CD4-positive, alpha-beta T cell treated with Interleukin-4 for 1 hour (primary cell): ENCODE measurements around the gene EXOC4.

Experiments
- DNase-seq, 2 donors: peaks; one replicate each; pipeline ENCODE4 v3.0.0-alpha.2; 2020 to 2022

The EXOC4 gene

GRCh38 chr7:133916621-133917020 lies 663.7 kb downstream of the EXOC4 start:
- DNase-seq, result no peak

- no peak for DNase-seq
Measured at GRCh38 chr7:133919810-133920209, 666.9 kb downstream of the EXOC4 start.

DNA sequence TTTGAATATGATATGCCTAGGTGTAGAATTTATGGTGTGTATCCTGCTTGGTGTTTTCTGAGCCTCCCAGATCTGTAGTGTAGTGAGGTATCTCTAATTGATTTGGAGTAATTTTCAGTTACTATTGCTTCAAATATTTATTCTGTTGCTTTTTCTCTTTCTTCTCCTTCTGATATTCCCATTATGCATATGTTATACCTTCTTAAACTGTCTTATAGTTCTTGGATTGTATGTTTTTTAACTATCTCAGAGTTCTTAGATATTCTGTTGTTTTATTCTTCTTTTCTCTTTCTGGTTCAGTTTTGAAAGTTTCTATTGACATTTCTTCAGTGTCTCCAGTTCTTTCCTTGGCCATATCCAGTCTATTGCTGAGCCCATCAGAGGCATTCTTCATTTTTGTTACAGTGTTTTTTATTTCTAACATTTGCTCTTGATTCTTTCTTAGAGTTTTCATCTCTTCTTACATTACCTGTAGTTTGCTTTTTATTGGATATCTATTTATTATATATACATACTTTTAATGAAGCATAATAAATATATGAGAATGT lies 668.8 kb downstream of the EXOC4 start:
- DNase-seq, result no peak

GRCh38 chr7:133923974-133924373 lies 671.1 kb downstream of the EXOC4 start:
- no peak for DNase-seq

DNA sequence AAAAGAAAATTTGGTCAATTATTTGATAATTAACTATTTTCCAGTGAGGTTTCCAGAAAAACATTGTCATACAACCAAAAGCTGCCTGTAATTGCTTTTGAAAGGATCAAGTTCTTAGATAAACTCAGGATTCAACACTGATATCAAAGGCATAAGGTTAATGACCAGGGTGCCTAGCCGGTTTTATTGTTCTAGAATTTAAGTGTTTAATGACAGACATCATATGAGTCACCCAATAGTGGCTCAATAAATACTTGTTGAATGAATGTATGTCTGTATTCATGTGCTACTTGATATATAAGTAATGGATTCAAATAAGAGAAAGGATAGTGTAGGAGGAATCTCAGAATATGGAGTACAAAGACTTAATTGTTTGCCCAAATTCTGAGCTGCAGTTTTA lies 678.2 kb downstream of the EXOC4 start:
- no peak for DNase-seq

DNA sequence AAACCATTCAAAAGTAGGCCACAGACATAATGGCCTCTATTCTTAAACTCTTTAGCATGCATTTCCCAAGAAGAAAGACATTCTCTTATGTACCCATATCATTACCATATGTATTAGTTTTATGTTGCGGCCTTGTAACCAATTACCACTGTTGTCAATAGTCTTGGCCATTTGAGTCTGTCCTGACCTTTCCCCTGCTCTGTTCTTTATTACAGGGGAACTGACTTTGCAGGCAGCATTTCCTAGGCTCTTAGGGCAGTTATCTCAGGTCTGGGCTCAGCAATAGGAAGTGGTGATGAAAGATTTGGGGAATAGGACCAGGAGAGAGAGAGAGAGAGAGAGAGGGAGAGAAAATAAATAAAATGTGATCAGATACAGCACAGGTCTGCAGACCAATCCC lies 679.7 kb downstream of the EXOC4 start:
- DNase-seq, result no peak

GRCh38 chr7:133934262-133934976 lies 681.5 kb downstream of the EXOC4 start:
- no peak for DNase-seq

DNA sequence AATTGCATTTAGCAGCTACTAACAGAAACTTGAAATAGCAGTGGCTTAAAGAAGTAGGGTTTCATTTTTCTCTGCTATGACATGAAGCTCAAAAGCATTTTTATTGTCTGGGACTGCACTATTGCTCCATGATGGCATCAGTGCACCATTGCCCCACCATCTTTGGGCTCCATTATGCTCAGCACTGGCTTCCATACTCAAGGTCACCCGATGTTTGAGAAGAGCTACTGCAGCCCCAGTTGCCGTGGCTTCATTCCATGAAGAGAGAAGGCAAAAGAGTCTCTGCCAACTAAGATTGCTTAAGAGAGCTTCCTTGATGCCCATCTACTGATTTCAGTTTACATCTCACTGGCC lies 682.1 kb downstream of the EXOC4 start:
- no peak for DNase-seq

- DNase-seq, result no peak
Measured at GRCh38 chr7:133936074-133936473, 683.2 kb downstream of the EXOC4 start.

DNA sequence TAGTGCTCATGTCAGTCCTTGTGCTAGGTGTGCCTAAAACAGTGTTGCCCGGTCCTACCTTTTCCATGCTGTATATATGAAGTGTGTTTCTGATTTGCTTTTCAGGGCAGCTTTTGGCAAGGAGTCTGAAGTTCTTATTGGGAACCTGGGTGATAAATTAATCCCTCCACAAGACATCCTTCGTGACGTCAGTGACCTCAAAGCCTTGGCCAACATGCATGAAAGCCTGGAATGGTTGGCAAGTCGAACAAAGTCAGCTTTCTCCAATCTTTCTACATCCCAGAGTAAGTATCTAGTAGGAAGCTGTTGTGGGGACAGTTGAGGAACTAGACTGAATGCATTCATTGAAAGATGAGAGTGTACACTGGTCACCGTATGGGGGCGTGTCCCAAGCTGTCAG lies 684.9 kb downstream of the EXOC4 start:
- no peak for DNase-seq

- no peak for DNase-seq
Measured at GRCh38 chr7:133940368-133940767, 687.5 kb downstream of the EXOC4 start.

GRCh38 chr7:133941496-133941895 lies 688.6 kb downstream of the EXOC4 start:
- no peak for DNase-seq

GRCh38 chr7:133945497-133945896 lies 692.6 kb downstream of the EXOC4 start:
- no peak for DNase-seq

GRCh38 chr7:133947458-133948254 lies 694.8 kb downstream of the EXOC4 start:
- no peak for DNase-seq

DNA sequence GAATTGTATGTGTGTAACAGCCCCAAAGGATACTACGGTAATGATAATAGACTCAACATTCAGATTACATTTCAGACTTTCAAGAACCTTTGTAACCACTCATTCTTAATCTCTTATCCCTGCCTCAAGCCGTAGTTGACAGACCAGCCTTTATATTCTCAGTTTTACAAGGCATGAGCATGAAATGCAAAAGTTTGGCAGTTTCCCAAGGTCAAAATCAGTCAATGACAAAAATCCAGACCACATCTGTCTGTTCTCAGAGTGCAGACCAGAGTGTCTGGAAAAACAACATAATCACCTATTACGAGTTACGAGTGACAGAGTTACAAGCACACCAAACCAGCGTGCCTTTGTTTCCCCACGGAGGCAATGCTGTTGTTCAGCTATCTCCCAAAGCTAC lies 695.7 kb downstream of the EXOC4 start:
- DNase-seq, result no peak

- no peak for DNase-seq
Measured at GRCh38 chr7:133950855-133951254, 698.0 kb downstream of the EXOC4 start.

- DNase-seq, result no peak
Measured at GRCh38 chr7:133955208-133955607, 702.3 kb downstream of the EXOC4 start.

DNA sequence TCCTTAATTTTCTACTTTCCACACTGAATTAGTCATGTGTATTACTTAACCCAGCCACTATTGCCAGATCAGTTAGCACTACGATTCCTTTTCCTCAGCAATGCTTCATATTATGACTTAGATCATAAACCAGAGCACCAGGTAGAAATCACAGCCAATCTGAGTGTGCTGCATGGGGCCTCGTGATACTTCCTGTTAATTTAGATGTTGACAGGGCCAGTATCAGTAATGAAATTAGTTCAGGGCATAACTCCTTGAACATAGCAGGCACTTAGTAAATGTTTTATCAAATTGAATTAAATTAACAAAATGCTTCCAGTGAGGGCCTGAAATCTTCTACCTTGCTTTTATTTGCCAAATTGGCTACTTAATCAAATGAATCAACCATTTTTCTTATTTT lies 705.0 kb downstream of the EXOC4 start:
- no peak for DNase-seq

DNA sequence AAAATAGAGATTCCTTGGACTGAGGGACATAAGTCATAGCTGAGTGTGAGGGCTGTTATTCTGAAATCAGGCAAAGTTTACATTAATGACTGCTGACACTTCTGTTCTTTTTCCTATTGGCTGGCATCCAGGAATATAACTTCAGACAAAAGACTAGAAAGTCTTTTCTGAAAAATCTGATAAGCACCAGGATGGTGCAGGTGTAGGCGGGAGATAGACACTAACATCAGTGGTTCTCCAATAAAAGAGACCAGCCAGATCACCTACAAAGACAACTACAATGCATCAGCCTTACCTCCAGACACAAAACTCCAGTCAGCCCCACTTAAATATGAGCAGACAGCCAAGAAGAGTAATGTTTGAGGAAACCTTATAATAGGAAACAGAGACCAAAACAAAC lies 705.9 kb downstream of the EXOC4 start:
- DNase-seq, result no peak

DNA sequence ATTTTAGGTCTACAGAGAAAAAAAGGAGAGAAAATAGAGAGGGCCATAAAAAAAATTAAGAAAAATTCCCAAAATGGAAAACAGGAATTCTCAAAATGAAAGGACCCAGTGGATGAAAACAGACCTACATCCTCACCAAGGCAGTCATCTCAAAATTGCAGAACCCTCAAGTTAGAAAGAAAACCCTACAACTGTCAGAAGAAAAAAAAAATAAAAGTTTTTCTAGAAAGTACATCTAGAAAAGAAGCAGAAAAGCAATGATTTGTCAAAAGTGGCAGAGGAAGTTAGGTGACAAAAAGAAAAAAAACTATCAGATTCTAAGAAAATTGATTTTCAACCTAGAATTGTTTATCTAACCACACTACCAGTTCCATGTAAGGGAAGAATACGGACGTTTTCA lies 706.6 kb downstream of the EXOC4 start:
- DNase-seq, result no peak

GRCh38 chr7:133961724-133962123 lies 708.8 kb downstream of the EXOC4 start:
- no peak for DNase-seq

DNA sequence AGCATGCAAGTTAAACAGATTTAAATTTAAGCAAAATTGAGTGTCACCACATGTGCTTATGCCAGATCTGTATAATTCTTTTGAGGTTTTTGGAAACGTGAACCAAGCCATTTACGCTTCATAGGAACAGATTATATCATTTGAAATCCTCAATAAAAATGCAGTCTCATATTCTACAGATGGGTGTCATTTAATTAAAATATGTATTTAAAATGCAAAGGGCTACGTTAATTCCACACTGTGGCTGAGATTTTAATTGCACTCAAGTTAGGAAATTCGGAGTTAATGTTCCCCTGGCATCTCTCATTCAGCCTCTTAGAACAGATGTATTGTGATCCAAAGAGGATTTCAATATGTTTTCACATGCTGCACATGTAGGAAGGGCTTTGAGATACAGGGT lies 709.8 kb downstream of the EXOC4 start:
- DNase-seq, result no peak

- no peak for DNase-seq
Measured at GRCh38 chr7:133963629-133964028, 710.8 kb downstream of the EXOC4 start.

GRCh38 chr7:133971625-133972024 lies 718.7 kb downstream of the EXOC4 start:
- DNase-seq, result no peak
